NCI-H1436 treated with DMSO at 0.1 percent for 48 hours (cell line): ENCODE results near the gene LRRC8C.
"Not testable (repeated sequence)": the region's sequence is repeated elsewhere in the genome, so short reads cannot be mapped to it uniquely, and the experiment has no call there.

ENCODE experiments used
- DNase-seq: peaks from one replicate; lab custom pipeline; 2025; lab: John Stamatoyannopoulos, UW

LRRC8C gene

DNA sequence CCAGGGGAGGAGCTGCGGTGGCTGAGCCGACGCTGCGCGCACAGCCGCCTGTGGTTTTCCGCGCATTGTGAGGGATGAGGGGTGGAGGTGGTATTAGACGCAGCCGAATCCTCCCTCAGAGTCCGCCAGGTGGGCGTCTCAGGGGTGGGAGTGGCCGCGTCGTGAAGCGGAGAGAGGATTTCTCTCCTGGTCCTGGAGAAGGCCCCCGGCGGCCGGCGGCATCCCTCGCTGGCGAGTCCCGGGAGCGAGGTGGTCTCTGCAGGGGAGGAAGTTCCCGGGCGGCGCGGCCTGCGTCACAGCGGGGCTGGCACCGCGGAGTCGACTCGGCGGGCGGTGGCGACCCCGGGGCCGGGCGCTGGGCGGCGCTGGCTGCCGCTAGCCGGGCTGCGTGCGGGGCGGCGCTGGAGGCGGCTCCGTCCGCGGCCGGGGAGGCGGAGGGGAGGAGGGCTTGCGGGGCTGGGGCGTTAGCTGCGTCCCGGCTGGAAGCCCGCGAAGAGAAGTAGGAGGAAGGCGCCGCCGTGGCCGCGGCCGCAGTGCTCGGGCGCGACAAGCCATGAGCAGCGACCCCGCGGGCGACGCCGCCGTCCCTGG lies at the start of gene LRRC8C:
TSS of gene LRRC8C (plus strand) at position 464 of the 591 bp plus-strand sequence. CDS start 53,354 bp downstream, outside the sequence.
- DNase-seq, result no peak

DNA sequence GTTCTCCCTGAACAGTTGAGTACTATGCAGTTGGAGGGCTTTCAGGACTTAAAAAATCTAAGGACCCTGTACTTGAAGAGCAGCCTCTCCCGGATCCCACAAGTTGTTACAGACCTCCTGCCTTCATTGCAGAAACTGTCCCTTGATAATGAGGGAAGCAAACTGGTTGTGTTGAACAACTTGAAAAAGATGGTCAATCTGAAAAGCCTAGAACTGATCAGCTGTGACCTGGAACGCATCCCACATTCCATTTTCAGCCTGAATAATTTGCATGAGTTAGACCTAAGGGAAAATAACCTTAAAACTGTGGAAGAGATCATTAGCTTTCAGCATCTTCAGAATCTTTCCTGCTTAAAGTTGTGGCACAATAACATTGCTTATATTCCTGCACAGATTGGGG lies 48.7 kb upstream of the LRRC8C start:
- DNase-seq, result no peak

DNA sequence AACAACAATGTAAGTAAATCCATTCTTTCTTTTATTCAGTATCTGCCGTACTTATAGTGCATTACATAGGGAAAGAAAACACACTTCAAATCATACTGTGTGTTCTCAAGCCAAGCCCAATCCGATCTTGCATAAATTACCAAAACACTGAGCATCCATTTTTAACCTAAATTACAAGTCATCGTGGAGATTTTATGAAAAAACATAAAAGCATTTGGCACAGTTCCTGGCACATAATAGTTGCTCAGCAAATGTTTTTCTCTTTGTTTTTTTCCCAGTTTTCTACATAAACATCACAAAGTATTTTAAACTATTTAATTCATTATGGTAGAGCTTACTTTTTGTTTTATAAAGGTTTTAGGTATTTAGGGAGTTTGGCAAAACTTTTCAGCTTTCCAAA lies 48.1 kb upstream of the LRRC8C start:
- no peak for DNase-seq

DNA sequence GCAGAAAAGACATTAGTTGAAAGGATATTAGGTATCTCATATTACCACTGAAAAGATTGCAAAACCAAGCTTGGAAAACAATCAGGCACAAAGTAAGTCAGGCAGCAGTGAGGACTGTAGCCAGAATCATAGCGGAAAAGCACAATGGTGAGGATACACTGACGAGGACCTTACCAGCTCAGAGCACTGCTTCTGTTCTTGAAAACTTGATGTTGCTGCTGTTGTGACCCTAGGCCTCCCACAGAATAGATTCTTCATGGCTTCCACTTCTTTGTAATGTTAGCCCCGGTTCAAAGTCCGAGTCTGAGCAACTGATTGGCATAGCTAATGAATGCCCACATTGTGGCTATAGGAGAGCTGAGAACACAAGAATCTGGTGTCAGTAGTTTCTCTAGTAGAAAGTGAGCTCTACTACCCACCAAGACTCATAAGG lies 45.2 kb upstream of the LRRC8C start:
- DNase-seq, result no peak

DNA sequence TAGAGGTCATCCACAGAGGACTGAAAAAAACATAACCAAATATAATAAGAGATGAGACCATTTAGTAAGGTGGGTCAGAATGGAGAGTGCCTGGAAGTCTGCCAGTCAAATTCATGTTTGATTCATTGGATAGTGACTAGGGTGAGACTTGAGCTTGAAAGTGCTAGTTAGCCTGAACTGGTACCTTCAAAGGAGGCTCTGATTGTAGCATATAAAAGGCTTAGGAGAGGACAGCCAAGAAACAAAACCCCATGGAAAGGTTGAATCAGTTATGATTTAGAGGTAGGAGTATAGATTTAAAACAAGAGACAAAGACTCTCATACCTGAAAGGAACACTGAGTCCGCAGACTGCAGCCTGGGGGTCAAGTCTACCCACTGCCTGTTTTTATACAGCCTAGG lies 44.4 kb upstream of the LRRC8C start:
- DNase-seq, result no peak

DNA sequence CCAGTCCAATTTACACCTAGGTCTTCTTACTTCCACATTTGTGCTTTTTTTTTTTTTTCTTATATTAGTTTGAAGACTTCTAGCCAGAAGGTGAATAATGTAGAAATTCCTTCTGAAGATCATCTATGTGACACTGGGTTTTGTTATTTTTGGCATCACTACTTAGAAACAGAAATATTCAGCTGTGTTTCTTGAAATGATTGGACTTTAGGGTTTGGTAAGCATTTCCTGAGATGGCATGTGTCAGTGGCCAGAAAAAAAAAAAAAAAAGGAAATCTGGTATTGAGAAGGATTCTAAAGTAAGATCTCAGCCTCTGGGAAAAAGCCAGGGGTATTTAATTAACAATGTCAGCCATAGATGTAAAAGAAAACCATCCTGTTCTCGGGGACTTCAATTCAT lies 43.4 kb upstream of the LRRC8C start:
- no peak for DNase-seq

DNA sequence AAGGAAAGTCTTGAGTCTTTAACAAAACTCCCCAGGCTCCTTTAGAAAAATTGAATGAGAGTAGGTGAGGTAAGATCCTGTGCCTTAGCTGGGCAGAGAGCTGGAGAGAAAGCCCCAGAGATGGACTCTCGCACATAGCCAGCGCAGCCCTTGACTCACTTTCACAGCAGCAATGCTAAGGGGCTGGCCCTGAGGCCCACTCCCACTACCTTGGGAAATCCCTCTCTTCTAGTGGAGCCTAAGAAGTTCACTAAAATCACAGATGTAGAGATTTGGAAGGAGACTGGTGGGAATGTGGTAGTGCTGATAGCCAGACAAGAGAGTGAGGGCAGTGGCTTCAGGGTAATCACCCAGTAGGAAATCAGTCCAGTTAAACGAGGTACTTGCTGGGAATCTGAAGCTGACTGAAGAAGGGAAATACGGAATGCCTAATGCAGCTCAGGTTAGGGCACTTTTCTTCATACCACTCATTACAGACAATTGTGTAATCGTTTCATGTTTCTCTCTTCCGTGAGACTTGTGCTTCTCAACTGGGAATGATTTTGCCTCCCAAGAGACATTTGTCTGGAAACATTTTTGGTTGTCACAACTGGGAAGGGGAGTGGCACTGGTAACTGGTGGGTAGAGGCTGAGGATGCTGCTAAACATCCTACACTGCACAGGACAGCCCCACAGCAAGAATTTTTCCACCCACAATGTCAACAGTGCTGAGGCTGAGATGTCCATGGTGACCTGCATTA lies 42.4 kb upstream of the LRRC8C start:
- DNase-seq, result no peak

DNA sequence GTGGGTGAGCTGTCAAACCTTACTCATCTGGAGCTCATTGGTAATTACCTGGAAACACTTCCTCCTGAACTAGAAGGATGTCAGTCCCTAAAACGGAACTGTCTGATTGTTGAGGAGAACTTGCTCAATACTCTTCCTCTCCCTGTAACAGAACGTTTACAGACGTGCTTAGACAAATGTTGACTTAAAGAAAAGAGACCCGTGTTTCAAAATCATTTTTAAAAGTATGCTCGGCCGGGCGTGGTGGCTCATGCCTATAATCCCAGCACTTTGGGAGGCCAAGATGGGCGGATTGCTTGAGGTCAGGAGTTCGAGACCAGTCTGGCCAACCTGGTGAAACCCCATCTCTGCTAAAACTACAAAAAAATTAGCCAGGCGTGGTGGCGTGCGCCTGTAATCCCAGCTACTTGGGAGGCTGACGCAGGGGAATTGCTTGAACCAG lies 40.0 kb upstream of the LRRC8C start:
- not testable (repeated sequence) for DNase-seq

DNA sequence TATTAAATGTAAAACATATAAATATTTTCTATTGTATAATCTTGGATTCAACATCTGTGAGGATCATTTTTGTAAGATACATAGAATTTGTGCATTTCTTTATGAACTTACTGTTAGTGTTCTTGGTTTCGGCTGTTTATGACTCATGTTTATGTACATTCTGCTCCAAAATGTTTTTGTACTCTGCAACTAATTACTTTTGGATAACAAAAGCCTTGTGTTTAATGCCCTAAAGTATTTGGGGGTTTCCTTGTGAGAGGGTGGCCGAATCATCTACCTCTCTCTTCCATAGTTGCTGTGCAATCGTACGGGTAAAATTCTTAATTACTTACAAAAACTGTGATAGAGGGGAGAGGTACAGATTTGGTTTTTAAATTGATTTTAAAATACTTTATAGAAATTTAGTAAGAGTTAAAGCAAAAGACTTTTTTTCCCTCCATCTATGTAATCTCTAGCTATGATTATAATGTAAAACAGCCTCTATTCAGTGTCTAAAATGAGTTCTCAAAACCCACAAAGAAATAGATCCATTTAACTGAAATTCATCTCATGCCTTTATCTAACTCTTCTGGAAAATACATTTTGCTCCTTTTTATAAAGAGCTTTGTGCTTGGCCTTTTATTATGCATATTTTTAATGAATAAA lies 38.7 kb upstream of the LRRC8C start:
- no peak for DNase-seq

DNA sequence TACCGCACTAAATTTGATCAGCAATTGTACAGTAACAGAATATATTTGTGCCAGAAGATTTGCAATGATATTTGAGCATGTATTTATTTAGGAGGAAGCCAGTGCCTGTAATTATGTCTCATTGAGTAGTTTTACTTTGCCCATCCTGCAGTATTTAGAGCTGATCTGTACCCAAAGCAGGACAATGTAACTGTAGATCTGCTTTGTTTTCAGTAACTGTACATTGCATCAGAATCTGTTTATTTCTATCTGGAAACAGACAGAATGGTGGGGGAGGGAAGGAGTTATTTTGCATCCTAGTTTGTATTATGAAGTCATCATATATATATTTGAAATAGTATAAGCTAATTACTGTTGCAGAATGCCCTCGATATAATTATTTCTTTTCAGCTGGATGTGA lies 36.2 kb upstream of the LRRC8C start:
- no peak for DNase-seq

DNA sequence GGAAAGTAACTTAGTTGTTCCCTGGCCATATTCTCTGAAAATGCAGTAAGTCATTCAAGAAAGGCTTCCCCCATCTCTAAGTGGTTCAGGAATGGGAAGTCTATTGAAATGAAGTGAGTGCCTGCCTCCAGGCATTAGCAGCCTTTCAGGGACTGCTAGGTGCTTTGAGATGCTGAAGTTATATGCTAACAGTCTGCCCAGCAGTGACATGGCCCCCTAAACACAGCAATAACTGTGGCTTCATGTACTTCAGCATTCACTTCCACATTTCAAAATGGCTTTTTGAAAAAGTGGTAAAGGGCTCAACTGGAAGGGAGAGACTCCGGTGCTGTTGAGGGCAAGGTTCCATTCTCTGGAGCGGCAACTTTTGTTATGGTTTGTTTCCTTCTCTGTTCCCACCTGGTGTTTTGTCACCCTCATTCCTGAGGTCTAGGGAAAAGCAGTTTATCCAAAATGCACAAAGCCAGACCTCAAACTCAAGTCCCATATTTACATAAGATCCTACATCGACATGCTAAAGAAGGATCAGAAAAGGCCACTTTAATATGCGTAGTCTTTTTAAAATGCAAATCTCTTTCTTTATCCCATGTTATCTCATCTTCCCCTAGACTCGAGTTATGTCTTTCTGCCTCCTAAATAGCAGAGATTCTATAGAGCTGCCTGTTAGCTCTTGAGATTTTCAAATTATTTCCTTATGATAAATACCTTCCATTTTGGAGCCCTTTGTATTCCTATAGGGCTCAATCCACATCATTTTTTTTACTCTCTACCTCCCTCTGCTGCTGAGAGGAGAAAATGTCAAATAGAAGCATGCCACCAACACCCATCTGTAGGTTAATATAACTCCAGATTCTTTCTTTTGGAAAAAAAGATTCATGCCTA lies 34.2 kb upstream of the LRRC8C start:
- DNase-seq, result peak; percentile 6

DNA sequence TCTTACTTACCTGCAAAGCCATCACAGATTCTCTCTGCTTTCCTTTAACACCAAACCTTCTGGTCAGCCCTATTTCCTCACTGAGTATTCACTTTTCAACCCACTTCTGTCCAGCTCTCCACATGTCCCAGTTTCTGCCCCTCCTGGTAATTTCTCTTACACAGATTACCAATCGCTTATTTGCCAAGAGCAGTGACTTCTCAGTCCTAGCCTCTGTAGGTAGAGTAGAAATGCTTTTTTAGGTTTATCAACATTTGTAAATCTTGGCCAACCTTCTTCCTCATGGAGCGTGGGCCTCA lies 33.6 kb upstream of the LRRC8C start:
- no peak for DNase-seq

DNA sequence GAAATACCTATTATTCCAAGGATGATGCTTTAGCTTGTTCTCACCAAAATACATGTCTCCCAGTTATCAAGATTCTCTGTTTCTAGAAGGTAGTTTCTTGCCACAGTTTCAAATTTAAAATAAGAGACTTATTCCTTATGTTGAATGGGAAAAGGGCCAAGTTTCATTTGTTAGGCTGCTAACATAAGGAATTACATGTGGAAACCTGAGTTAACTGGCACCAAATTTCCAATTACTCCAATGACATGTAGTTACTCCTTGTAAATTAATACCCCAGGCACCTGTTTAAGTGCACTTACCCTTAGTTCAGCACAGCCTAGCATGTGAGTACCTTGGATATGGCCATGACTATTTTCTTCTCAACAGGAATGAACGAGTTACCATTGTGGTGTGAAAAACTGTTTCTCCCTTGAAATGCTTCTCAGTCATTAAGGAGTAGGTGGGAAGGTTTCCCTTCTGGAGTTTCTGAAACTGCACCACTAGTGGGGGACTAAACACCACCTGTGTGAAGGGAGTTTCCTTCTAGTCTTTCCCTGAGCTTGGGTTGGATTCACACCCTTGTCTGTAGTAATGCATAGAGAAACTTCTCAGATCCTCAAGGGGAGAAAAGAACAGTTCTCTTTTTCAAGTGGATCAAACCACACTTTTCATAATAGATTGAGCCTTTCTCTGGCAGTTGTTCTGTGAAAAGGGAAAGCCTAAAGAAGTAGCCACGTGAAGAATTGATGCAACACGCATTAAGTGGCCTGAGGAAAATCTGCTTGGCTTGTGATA lies 32.3 kb upstream of the LRRC8C start:
- no peak for DNase-seq

DNA sequence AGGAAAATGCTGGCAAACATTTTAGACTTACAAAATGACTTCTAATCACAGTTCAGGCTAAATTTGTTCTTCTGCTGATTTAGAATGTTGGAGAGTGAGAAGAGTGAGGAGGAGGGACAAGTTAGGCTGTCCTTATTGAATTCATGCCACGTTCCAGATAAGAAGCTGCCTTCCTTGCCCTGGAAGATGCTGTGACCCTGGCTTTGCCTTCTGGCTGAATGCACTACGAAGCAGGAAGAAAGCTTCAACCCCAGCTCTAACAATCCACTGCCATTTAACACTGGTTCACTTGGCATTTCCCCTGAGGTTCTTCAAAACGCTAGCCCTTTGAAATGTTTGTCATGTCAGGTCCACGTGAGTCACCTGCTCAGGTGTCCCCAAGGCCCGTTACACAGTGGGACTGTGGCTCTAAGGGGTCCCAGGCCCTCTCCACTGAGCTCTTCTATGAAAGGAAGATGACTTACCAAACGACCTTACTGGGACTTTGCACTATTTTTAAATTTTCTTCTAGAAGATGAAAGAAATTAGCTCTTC lies 30.0 kb upstream of the LRRC8C start:
- DNase-seq, result no peak

DNA sequence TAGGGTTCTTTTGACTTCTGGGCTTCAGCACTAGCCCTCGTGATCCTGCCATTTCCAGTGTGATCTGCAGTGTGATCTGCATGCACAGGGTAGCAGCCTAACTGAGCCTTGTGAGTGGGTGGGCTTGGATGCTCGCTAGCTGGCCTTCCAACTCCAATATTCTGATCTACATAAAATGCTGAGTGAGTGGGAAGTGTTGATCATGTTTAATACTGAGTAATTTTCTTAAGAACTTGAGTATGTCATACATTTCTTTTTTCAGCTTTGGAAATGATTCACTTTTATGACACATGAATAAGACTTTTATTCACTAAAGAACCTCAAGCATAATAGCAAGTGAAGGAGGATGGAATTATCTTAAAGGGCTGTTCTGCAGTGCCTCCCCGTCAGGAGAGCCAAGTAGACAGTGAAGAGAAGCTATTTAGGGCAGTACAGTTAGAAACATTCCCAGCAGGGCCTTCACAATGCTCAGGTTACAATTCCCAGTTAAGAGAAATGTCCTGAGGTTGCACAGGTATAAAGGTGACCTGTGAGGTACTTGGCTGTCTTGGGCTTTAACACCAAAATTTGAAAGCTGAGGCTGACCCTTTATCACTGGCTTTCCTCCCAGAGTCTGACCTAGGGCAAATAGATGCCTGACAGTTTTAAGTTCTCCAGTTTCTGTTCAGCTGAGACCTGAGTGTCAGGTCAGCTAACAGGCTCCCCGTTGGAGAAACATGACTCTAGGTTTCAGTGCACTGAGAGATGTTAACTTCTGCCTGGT lies 29.1 kb upstream of the LRRC8C start:
- DNase-seq, result no peak

DNA sequence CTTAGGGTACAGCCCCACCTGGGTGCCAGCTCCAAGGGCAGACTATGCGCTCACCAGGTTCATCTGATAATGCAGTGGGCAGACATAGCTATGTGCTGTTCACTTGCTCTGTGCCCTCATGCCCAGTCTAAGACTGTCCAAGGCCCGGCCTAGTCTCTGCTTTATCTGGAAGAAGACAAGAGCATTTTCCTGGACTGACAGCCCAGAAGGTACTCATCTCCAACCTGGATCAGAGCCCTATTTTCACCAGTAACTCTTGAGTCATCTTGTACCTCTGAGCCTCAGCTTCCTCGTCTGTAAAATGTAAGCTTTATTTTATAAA lies 28.5 kb upstream of the LRRC8C start:
- no peak for DNase-seq

DNA sequence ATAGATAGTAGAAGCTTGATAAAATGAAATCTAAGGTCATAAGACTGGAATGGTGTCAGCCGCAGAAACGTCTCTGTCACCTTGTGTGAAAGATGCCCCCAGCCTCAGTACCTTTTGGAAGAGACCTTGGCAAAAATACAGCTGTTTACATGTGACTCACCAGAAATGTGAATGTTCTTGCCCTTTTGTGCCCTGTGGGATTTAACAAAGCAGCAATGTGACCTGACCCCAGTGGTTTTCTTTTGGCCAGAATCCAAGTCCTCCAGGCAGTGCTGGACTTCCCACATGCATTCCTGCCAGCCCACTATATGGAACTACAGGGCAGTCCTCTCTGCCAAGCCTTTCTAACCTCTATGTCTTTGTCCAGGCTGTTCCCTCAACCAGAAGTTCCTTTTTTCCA lies 27.2 kb upstream of the LRRC8C start:
- no peak for DNase-seq

DNA sequence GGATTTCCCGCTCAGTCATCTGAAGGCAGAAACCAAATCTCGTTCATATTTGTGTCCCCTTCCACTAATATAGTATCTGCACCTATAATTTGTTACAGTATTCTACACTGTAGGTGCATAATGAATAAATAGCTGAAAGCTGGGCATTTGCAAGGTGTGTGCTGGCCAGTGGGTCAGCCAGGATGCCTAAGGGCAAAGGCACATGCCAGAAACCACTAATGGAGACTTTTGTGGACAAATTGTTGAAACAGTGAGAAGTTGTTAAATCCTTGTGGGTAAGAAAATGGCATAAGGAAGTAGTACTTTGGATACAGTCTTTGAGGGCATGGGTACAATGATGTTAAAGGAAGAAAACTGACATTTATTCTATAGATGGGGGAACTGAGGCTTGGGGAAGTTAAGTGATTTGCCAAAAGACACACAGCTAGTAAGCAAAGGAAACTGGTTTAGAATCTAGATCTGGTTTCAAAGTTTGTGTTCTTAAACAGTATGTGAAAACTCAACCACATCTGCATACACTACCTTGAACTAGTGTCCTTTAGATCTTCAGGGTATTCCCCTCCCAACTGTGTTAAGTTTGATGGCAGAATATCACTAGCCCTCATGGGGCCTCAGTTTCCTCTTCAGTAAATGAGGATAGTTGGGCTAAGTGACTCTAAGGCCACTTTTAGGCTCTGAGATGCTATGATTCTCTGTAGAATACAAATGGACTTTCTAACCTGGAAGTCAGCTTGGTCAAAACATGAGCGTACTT lies 26.5 kb upstream of the LRRC8C start:
- DNase-seq, result no peak

DNA sequence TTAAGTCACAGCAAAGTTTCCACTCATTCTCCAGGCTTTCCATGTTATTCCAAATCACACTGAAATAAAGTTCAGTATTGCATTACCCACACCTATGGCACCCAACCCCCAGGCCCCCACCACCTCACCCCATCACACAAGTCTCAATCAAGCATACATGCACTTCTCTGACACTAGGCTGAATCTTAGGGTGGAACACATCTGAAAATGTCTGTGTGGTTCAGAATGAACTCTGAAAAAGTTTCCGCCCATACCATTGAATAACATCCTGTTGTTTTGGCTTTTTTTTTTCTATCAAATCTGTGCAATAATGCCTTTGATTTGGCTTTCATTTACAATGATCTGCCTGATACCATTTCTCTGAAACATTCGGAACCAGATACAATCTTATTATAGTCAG lies 25.8 kb upstream of the LRRC8C start:
- no peak for DNase-seq
